Measurements from ENCODE around the gene CLDN19.

Gene CLDN19

DNA sequence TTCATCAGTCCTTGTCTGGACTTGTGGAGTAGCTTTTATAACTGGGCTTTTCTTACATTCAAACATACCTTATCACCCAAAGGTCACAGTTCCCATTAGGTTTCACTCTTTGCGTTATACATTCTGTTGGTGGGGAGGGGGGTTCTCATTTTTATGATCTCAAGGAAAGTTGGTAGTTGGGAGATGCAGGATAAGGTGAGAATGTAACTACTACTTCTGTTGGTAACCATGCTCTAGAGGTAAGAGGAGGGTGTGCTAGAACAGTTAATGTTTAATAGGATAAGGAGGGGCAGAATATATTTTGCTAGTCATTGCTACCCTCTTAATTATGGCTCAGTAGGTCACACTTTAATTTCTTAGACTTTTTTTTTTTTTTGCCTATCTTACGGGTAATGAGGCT, 47.1 kb downstream of the CLDN19 start:
- no peak for DNase-seq

DNA sequence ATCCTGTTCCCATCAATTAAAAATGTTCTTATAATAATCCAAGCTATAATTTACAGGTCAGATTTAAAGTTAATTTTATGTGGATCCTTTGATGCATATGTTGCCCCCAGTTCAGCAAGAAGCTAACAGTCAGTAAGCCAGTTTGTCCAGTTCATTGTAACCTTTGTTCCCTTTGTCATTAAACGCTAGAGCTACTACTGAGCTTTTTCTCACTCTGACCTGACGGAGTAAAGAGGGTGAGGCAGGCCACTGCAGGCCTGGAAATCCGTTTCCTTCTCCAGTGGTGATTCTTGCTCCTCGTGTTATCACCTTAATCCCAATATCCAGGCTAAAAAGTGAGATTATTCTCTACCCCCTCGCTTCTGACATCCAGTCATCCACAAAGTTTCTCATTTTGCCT, 47.6 kb downstream of the CLDN19 start:
- DNase-seq = peak; percentile 26

- no peak for DNase-seq
Measured at GRCh38 chr1:42691157-42691498, 48.9 kb downstream of the CLDN19 start.

DNA sequence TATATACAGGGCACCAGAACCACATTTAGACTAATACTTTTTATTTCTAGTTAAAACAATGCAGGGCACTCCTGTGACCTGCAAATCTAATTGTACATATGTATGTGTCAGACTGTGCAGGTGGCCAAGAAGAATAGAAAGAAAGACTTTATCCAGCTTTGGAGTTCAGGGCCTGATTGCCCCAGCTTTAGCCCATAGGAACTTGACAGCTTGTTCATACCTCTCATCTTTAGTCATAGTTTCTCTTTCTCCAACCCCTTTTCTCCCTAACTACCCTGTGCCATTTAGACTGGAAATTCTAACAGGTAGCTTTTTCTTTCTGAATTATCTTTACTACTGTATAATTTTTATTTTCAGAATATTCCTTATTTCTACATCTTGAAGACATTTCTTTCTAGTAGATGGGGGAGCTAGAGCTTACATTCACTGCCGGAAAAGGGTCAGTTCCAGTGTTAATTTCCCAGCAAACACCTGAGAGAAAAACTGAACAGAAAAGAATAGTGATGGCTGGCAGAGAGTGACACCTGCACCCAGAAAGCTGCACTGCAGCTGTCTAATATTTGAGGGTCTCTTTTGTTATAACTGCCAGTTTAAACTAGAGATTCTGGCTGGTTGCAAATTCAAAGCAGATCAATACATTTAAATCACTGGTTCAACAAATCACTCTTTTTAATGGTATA, 49.4 kb downstream of the CLDN19 start:
- no peak for DNase-seq

GRCh38 chr1:42689912-42690311, 50.1 kb downstream of the CLDN19 start:
- DNase-seq = no peak

DNA sequence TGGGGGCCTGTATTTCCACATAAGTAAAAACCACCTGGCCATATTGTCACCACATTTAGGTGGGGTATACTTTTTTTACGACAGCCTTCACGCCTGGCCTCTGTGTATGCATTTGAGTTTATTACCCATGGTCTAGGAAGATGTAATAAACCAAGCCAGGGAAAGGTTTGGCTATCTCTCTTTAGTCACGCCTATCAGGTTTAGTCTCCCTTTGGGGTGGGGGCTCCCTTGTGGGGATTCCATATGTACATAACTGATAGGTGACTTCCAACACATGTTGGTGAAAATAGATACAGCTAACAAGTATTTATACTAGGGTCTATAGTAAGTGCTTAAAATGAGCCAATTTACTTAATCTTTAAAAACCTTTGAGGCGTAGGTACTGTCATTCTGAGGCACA, 53.6 kb downstream of the CLDN19 start:
- no peak for DNase-seq

GRCh38 chr1:42684139-42684538, 55.9 kb downstream of the CLDN19 start:
- DNase-seq = no peak

Measured in DMS53 (cell line).